ENCODE results near the gene DHX34.
"Not testable (repeated sequence)": the region's sequence is repeated elsewhere in the genome, so short reads cannot be mapped to it uniquely, and the experiment has no call there.

The DHX34 gene

DNA sequence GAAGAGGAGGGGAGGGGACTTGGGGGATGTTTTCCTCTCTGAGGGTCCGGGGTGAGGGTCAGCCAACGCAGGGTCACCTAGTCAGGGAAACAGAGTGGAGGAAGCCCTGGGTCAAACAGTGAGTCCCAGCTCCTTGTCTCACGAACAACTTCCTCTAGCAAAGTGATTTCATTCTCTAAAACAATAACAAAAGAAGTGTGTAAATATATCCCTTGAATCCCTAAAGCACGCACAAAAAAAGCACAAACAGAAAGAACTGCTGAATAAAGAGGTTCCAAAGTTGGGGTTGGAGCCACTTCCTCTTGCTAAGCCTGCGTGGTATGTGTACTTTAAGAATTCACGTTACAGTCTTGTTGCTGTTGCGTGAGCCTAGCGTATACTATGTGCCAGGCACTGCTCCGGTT lies 18.6 kb upstream of the DHX34 start:
- Histone ChIP-seq H3K27me3 (ENCODE audit: control insufficient read depth in 1 of 2, insufficient read depth in 2 of 2, low read length in 2 of 2) (peaks cover 3 to 4% of the 10 kb centered on the region in 2 donors), H3K4me3 (ENCODE audit: low read length in 2 of 2) (no peak overlapping the region), H3K27ac (ENCODE audit: low read length) (no peak overlapping the region), H3K9ac (ENCODE audit: low read length in 2 of 2) (no peak overlapping the region), H3K4me1 (ENCODE audit: control insufficient read depth, insufficient read depth, low read length) (no peaks in the 10 kb centered on the region), H3K9me3 (ENCODE audit: control insufficient read depth in 2 of 2, low read length in 2 of 2) (no peaks in the 10 kb centered on the region), H3K36me3 (ENCODE audit: control insufficient read depth in 2 of 2, insufficient read depth in 2 of 2, low read length in 2 of 2) (no peaks in the 10 kb centered on the region)

DNA sequence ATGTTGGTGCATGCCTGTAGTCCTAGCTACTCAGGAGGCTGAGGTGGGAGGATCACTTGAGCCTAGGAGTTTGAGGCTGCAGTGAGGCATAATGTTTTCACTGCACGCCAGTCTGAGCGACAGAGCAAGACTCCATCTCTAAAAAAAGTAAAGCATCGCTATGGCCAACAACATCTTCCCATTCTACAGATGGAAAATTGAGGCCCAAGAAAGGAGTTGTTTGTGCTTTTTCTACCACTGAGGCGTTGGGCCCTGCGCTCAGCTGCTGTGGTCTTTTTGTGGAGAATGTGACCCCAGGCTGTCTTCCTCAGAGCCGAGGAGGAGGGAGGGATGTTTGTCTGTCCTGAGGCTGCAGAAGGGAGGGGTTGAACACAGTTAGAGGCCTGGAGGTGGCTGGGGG lies 17.6 kb upstream of the DHX34 start:
- no peak overlapping the region for H3K27ac ChIP-seq (ENCODE audit: low read length)
- no peak overlapping the region for H3K9ac ChIP-seq (ENCODE audit: low read length in 2 of 2)
- no peaks in the 10 kb centered on the region for H3K9me3 ChIP-seq (ENCODE audit: control insufficient read depth in 2 of 2, low read length in 2 of 2)
- peaks cover 3 to 4% of the 10 kb centered on the region in 2 donors for H3K27me3 ChIP-seq (ENCODE audit: control insufficient read depth in 1 of 2, insufficient read depth in 2 of 2, low read length in 2 of 2)
- H3K4me1 ChIP-seq (ENCODE audit: control insufficient read depth, insufficient read depth, low read length), result no peaks in the 10 kb centered on the region
- no peaks in the 10 kb centered on the region for H3K36me3 ChIP-seq (ENCODE audit: control insufficient read depth in 2 of 2, insufficient read depth in 2 of 2, low read length in 2 of 2)
- no peak overlapping the region for H3K4me3 ChIP-seq (ENCODE audit: low read length in 2 of 2)

DNA sequence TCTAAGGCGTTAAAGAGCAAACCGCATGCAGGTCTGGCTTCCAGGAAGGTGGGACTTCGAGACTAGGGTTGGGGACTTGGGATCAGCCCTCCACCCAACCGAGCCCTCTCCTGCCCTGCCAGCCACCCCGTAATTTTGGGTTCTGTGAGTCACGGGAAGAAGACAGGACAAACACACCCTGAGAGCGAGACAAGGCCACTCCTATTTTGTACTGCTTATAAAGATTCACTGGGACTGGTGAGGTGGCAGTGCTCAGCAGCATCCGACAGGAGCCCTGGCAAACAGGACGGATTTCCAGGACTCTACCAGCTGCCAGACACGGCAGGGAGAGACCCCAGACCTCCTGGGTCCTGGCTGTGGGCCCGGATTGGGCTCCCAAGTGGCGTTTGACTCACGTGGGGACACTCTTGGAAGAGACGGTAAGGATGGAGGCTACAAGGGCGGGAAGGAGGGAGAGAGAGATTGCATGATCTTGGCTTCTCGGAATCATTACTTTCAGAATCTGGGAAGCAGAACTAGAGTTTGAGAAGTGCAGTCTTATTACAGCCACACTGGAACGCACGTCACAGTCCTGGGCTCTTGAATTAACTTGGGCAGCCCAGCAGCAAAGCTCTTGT lies 17.1 kb upstream of the DHX34 start, which contains the start of gene C5AR2:
C5AR2 (plus strand) TSS at position 245 of the 617 bp plus-strand sequence. CDS start 8,625 bp downstream, outside the sequence.
- Histone ChIP-seq H3K36me3 (ENCODE audit: control insufficient read depth in 2 of 2, insufficient read depth in 2 of 2, low read length in 2 of 2) (no peaks in the 10 kb centered on the region), H3K4me1 (ENCODE audit: control insufficient read depth, insufficient read depth, low read length) (no peaks in the 10 kb centered on the region), H3K9ac (ENCODE audit: low read length in 2 of 2) (no peak within 1 kb of the TSS), H3K27ac (ENCODE audit: low read length) (no peak within 1 kb of the TSS), H3K9me3 (ENCODE audit: control insufficient read depth in 2 of 2, low read length in 2 of 2) (no peaks in the 10 kb centered on the region), H3K4me3 (ENCODE audit: low read length in 2 of 2) (no peak within 1 kb of the TSS), H3K27me3 (ENCODE audit: control insufficient read depth in 1 of 2, insufficient read depth in 2 of 2, low read length in 2 of 2) (peaks cover 3 to 4% of the 10 kb centered on the region in 2 donors)

DNA sequence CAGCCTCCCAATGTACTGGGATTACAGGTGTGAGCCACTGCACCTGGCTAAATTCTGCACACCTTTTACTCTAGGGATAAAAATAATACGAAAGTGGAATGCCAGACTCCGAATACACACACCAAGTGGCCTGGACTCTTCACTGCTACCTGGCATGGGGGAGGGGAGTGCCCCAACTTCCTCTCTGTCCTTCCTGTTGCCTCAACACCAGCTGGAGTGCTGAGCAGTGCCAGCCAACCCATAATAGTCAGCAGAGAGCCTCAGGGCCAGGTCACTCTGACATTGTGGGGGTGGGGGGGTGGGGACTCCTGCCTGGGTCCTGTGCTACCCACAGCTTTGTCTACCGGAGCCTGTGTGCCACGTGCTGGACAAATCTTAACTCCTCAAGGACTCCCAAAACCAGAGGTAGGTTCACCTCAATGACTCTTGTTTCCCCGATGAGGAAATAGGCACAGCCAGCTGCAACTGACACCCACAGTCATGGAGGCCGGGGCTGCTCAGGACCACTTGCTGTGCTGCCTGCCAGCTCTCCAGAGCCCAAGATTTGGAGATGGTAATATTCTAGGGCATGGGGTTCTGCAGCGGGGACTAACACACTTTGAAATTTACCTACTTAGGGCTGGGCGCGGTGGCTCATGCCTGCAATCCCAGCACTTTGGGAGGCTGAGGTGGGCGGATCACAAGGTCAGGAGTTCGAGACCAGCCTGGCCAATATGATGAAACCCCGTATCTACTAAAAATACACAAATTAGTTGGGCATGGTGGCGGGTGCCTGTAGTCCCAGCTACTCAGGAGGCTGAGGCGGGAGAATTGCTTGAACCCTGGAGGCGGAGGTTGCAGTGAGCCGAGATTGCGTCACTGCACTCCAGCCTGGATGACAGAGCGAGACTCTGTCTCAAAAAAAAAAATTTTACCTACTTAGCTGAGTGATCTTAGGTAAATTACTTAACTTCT lies 12.1 kb upstream of the DHX34 start:
- not testable (repeated sequence) for H3K27me3 ChIP-seq (ENCODE audit: control insufficient read depth in 1 of 2, insufficient read depth in 2 of 2, low read length in 2 of 2); H3K36me3 ChIP-seq (ENCODE audit: control insufficient read depth in 2 of 2, insufficient read depth in 2 of 2, low read length in 2 of 2); H3K4me1 ChIP-seq (ENCODE audit: control insufficient read depth, insufficient read depth, low read length); H3K9me3 ChIP-seq (ENCODE audit: control insufficient read depth in 2 of 2, low read length in 2 of 2); H3K9ac ChIP-seq (ENCODE audit: low read length in 2 of 2); H3K27ac ChIP-seq (ENCODE audit: low read length); H3K4me3 ChIP-seq (ENCODE audit: low read length in 2 of 2)

DNA sequence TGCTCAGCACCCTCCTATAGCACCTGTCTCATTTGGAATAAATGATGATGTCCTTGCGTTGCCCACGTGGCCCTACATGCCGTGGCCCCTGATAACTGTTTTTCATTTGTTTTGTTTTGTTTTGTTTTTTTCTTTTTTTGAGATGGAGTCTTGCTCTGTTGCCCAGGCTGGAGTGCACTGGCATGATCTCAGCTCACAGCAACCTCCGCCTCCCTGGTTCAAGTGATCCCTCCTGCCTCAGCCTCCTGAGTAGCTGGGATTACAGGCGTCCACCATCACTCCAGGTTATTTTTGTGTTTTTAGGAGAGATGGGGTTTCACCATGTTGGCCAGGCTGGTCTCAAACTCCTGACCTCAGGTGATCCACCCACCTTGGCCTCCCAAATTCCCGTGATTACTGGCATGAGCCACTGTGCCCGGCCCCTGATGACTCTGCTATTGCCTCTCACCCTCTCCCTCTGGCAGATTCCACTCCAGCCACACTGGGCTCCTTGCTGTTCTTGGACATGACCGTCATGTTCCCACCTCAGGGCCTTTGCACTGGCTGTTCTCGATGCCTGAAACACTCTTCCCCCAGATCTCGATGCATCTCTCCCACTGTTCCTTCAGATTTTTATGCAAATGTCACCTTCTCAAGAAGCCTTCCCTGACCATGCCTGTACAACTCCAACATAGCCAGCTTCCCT lies 9.8 kb upstream of the DHX34 start:
- Histone ChIP-seq H3K4me3 (ENCODE audit: low read length in 2 of 2) (no peak overlapping the region), H3K27me3 (ENCODE audit: control insufficient read depth in 1 of 2, insufficient read depth in 2 of 2, low read length in 2 of 2) (no peaks in the 10 kb centered on the region), H3K4me1 (ENCODE audit: control insufficient read depth, insufficient read depth, low read length) (no peaks in the 10 kb centered on the region), H3K36me3 (ENCODE audit: control insufficient read depth in 2 of 2, insufficient read depth in 2 of 2, low read length in 2 of 2) (no peaks in the 10 kb centered on the region), H3K9me3 (ENCODE audit: control insufficient read depth in 2 of 2, low read length in 2 of 2) (no peaks in the 10 kb centered on the region), H3K27ac (ENCODE audit: low read length) (no peak overlapping the region), H3K9ac (ENCODE audit: low read length in 2 of 2) (no peak overlapping the region)

DNA sequence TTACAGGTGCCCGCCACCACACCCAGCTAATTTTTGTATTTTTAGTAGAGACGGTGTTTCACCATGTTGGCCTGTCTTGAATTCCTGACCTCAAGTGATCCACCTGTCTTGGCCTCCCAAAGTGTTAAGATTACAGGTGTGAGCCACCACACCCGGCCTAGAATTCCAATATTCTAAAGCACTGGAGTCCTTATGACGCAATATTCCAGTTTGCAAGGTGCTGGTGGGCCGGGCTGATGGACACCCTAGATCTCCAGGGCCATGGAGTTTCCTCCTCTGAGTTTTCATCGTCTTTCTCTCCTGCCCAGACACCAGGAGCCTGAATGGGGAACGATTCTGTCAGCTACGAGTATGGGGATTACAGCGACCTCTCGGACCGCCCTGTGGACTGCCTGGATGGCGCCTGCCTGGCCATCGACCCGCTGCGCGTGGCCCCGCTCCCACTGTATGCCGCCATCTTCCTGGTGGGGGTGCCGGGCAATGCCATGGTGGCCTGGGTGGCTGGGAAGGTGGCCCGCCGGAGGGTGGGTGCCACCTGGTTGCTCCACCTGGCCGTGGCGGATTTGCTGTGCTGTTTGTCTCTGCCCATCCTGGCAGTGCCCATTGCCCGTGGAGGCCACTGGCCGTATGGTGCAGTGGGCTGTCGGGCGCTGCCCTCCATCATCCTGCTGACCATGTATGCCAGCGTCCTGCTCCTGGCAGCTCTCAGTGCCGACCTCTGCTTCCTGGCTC lies 8.5 kb upstream of the DHX34 start:
- H3K36me3 ChIP-seq (ENCODE audit: control insufficient read depth in 2 of 2, insufficient read depth in 2 of 2, low read length in 2 of 2), result no peaks in the 10 kb centered on the region
- no peak overlapping the region for H3K9ac ChIP-seq (ENCODE audit: low read length in 2 of 2)
- H3K4me3 ChIP-seq (ENCODE audit: low read length in 2 of 2), result no peak overlapping the region
- no peaks in the 10 kb centered on the region for H3K4me1 ChIP-seq (ENCODE audit: control insufficient read depth, insufficient read depth, low read length)
- H3K27me3 ChIP-seq (ENCODE audit: control insufficient read depth in 1 of 2, insufficient read depth in 2 of 2, low read length in 2 of 2), result no peaks in the 10 kb centered on the region
- H3K27ac ChIP-seq (ENCODE audit: low read length), result no peak overlapping the region
- H3K9me3 ChIP-seq (ENCODE audit: control insufficient read depth in 2 of 2, low read length in 2 of 2), result no peaks in the 10 kb centered on the region

DNA sequence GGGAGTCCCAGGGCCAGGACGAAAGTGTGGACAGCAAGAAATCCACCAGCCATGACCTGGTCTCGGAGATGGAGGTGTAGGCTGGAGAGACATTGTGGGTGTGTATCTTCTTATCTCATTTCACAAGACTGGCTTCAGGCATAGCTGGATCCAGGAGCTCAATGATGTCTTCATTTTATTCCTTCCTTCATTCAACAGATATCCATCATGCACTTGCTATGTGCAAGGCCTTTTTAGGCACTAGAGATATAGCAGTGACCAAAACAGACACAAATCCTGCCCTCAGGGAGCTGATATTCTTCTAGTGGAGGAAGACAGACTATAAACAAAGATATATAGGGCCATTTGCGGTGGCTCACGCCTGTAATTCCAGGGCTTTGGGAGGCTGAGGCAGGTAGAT lies 7.4 kb upstream of the DHX34 start:
- Histone ChIP-seq H3K4me3 (ENCODE audit: low read length in 2 of 2) (no peak overlapping the region), H3K27ac (ENCODE audit: low read length) (no peak overlapping the region), H3K4me1 (ENCODE audit: control insufficient read depth, insufficient read depth, low read length) (no peaks in the 10 kb centered on the region), H3K9ac (ENCODE audit: low read length in 2 of 2) (no peak overlapping the region), H3K36me3 (ENCODE audit: control insufficient read depth in 2 of 2, insufficient read depth in 2 of 2, low read length in 2 of 2) (no peaks in the 10 kb centered on the region), H3K27me3 (ENCODE audit: control insufficient read depth in 1 of 2, insufficient read depth in 2 of 2, low read length in 2 of 2) (no peaks in the 10 kb centered on the region), H3K9me3 (ENCODE audit: control insufficient read depth in 2 of 2, low read length in 2 of 2) (no peaks in the 10 kb centered on the region)

DNA sequence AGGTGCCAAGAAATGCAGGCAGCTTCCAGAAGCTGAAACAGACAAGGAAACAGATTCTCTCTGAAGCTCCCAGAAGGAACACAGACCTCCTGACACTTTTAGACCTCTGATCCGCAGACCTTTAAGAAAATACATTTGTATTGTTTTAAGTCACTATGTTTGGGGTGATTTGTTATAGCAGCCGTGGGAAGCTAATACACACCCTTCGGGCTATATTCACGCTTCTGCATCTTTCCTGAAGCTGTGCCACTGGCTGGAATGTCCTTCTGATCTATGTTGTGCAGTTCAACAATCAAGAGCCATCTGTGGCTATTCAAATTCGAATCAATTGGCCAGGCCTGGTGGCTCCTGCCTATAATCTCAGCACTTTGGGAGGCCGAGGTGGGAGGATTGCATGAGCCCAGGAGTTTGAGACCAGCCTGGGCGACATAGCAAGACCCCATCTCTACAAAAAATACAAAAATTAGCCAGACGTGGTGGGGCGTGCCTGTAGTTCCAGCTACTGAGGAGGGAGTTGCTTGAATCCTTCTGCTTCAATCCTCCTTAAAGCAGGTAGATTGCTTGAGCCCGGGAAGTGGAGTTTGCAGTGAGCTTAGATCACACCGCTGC lies 5.8 kb upstream of the DHX34 start:
- Histone ChIP-seq H3K9me3 (ENCODE audit: control insufficient read depth in 2 of 2, low read length in 2 of 2) (no peaks in the 10 kb centered on the region), H3K36me3 (ENCODE audit: control insufficient read depth in 2 of 2, insufficient read depth in 2 of 2, low read length in 2 of 2) (no peaks in the 10 kb centered on the region), H3K9ac (ENCODE audit: low read length in 2 of 2) (no peak overlapping the region), H3K27ac (ENCODE audit: low read length) (no peak overlapping the region), H3K27me3 (ENCODE audit: control insufficient read depth in 1 of 2, insufficient read depth in 2 of 2, low read length in 2 of 2) (no peaks in the 10 kb centered on the region), H3K4me3 (ENCODE audit: low read length in 2 of 2) (no peak overlapping the region), H3K4me1 (ENCODE audit: control insufficient read depth, insufficient read depth, low read length) (no peaks in the 10 kb centered on the region)

DNA sequence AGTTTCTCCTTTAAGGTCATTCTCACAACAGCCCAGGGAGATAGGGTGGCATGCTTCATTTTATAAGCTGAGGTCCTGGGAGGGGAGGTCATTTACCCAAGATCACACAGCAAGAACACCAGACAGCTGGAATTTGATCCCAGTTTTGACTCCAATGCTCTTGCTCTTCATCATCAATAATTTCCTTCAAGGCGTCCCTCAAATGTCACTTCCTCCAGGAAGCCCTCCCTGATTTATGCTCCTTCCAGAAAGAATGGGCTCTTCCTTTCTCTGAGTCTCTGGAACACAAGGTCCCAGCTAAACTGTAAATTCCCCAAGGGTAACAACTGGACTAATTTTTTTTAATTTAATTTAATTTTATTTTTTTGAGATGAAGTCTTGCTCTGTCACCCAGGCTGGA lies 4.7 kb upstream of the DHX34 start:
- H3K9me3 ChIP-seq (ENCODE audit: control insufficient read depth in 2 of 2, low read length in 2 of 2), result no peaks in the 10 kb centered on the region
- no peaks in the 10 kb centered on the region for H3K27me3 ChIP-seq (ENCODE audit: control insufficient read depth in 1 of 2, insufficient read depth in 2 of 2, low read length in 2 of 2)
- no peak overlapping the region for H3K9ac ChIP-seq (ENCODE audit: low read length in 2 of 2)
- peaks cover 3% of the 10 kb centered on the region for H3K4me1 ChIP-seq (ENCODE audit: control insufficient read depth, insufficient read depth, low read length)
- H3K4me3 ChIP-seq (ENCODE audit: low read length in 2 of 2), result no peak overlapping the region
- H3K27ac ChIP-seq (ENCODE audit: low read length), result no peak overlapping the region
- H3K36me3 ChIP-seq (ENCODE audit: control insufficient read depth in 2 of 2, insufficient read depth in 2 of 2, low read length in 2 of 2), result no peaks in the 10 kb centered on the region

DNA sequence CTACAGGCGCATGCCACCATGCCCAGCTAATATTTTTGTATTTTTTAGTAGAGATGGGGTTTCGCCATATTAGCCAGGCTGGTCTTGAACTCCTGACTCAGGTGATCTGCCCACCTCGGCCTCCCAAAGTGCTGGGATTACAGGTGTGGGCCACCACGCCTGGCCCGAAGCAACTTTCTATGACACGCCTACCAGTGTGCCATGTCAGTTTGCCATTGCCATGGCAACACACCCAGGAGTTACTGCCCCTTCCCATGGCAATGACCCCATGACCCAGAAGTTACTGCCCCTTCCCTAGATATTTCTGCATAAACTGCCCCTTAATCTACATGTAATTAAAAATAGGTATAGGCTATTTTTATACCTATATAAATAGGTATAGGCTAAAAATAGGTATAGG lies 3.1 kb upstream of the DHX34 start:
- not testable (repeated sequence) for H3K27me3 ChIP-seq (ENCODE audit: control insufficient read depth in 1 of 2, insufficient read depth in 2 of 2, low read length in 2 of 2); H3K4me3 ChIP-seq (ENCODE audit: low read length in 2 of 2)

More for the DNA sequence above, 3.1 kb upstream of the DHX34 start:
- H3K4me1 ChIP-seq (ENCODE audit: control insufficient read depth, insufficient read depth, low read length); H3K27ac ChIP-seq (ENCODE audit: low read length); H3K36me3 ChIP-seq (ENCODE audit: control insufficient read depth in 2 of 2, insufficient read depth in 2 of 2, low read length in 2 of 2); H3K9me3 ChIP-seq (ENCODE audit: control insufficient read depth in 2 of 2, low read length in 2 of 2); H3K9ac ChIP-seq (ENCODE audit: low read length in 2 of 2): not testable (repeated sequence)

Measured in stomach smooth muscle (tissue), 2 donors.